K562 (cell line): Measurements from ENCODE around the gene IPO9. TPM values are rescaled to one million over a fixed set of nuclear protein-coding genes. Genes with fewer than 3 reads are reported as not detected.

Source experiments
- ATAC-seq: fragments of 200-7000 bp; cut with Tn5 transposase; 3 replicates; pipeline ENCODE4 v1.9.1; 2020; ENCODE audit warnings: moderate library complexity
- BruUV-seq: library from RNA; stranded (reverse); fragments of 400-500 nt; replicated peaks from 2 replicates; lab custom pipeline; 2021; lab: Mats Ljungman, UMichigan
- CTCF ChIA-PET: fragments of 300-600 bp; formaldehyde crosslinking; extraction: SDS; loops from one replicate; lab custom pipeline; 2021; ENCODE audit warnings: low intra/inter-chr PET ratio; lab: Yijun Ruan, JAX
- POLR2A ChIA-PET: fragments of 300-600, 350-650 bp; sonication (Branson Sonifier 250); formaldehyde crosslinking; extraction: SDS; loops from one replicate; lab custom pipeline; 2021; ENCODE audit warnings: antibody characterized with exemption, inconsistent platforms; lab: Yijun Ruan, JAX
- DNase-seq, 4 experiments: peaks; one replicate each; pipeline versions ENCODE4 v3.0.0 to v3.0.0-alpha.2; 2011 to 2018; ENCODE audit warnings: low spot score in 3 of 4, mixed read lengths in 3 of 4; ENCODE audit errors: extremely low read depth in 1 of 4
- FAIRE-seq: peaks from 2 replicates; lab custom pipeline; 2011; peaks lifted over from hg19 to GRCh38; lab: Jason Lieb, UNC
- H2AFZ ChIP-seq: 2 replicates; pipeline ENCODE4 v1.6.0; 2011; ENCODE audit warnings: low read depth, low read length, control low read depth, inconsistent platforms
- H3K27ac ChIP-seq: fragments of 200-600 bp; 3 replicates; pipeline ENCODE4 v1.8.0; 2011; ENCODE audit warnings: low read depth, mild to moderate bottlenecking, control low read depth, inconsistent platforms, low read length, moderate library complexity, mixed read lengths; ENCODE audit errors: extremely low read depth
- H3K27me3 ChIP-seq, 2 experiments: fragments of 300-600 bp in 1 of 2; 2 replicates in 1 of 2; 3 replicates in 1 of 2; pipeline versions ENCODE4 v1.6.0 to v1.8.0; 2011; ENCODE audit warnings: inconsistent platforms in 2 of 2, low read length in 2 of 2, mild to moderate bottlenecking in 1 of 2, mixed read lengths in 1 of 2, moderate library complexity in 1 of 2; ENCODE audit not compliant: control insufficient read depth in 2 of 2, insufficient read depth in 2 of 2
- H3K36me3 ChIP-seq: fragments of 300-600 bp; 3 replicates; pipeline ENCODE4 v1.8.0; 2011; ENCODE audit warnings: mild to moderate bottlenecking, low read length, inconsistent platforms; ENCODE audit not compliant: control insufficient read depth, insufficient read depth
- H3K4me1 ChIP-seq, 2 experiments: fragments of 200-600 bp in 1 of 2; replicated peaks in 1 of 2; 2 replicates in 1 of 2; 3 replicates in 1 of 2; pipeline versions ENCODE4 v1.5.1 to v1.8.0; 2011; ENCODE audit warnings: inconsistent platforms in 2 of 2, low read length in 2 of 2, mild to moderate bottlenecking in 1 of 2, mixed read lengths in 1 of 2, moderate library complexity in 1 of 2; ENCODE audit not compliant: control insufficient read depth in 2 of 2, insufficient read depth in 2 of 2
- H3K4me2 ChIP-seq: 2 replicates; pipeline ENCODE4 v1.6.1; 2011; ENCODE audit warnings: low read length, control low read depth, inconsistent platforms, mixed read lengths; ENCODE audit not compliant: insufficient read depth
- H3K4me3 ChIP-seq: fragments of 200-600 bp; sonication (generic), shearing (Covaris generic); 2 replicates; pipeline ENCODE4 v1.5.1; 2016; ENCODE audit warnings: control low read depth, inconsistent platforms
- H3K79me2 ChIP-seq: fragments of 200-600 bp; 3 replicates; pipeline ENCODE4 v1.8.0; 2011; ENCODE audit warnings: low read length, inconsistent platforms; ENCODE audit not compliant: control insufficient read depth, insufficient read depth
- H3K9ac ChIP-seq, 2 experiments: 2 replicates each; pipeline versions ENCODE4 v1.6.0 to v1.6.1; 2011; ENCODE audit warnings: low read depth in 2 of 2, low read length in 2 of 2, control low read depth in 1 of 2, inconsistent platforms in 1 of 2, mild to moderate bottlenecking in 1 of 2, mixed read lengths in 1 of 2; ENCODE audit not compliant: insufficient read depth in 1 of 2
- H3K9me1 ChIP-seq: one replicate; pipeline ENCODE4 v1.6.0; 2011; ENCODE audit warnings: inconsistent platforms, mild to moderate bottlenecking, low read length, moderate library complexity; ENCODE audit not compliant: control insufficient read depth, insufficient read depth
- H3K9me3 ChIP-seq: replicated peaks from 2 replicates; pipeline ENCODE4 v1.5.1; 2011; ENCODE audit warnings: low read depth, low read length, inconsistent platforms; ENCODE audit not compliant: control insufficient read depth, insufficient read depth
- H4K20me1 ChIP-seq: replicated peaks from 2 replicates; pipeline ENCODE4 v1.6.1; 2011; ENCODE audit warnings: low read length, inconsistent platforms, mixed read lengths; ENCODE audit not compliant: control insufficient read depth, insufficient read depth
- DMBX1 ChIP-seq: fragments of 250-450 bp; sonication (Bioruptor Pico); IDR thresholded peaks from 2 replicates; pipeline ENCODE4 v1.8.0; 2022; ENCODE audit warnings: inconsistent platforms, mild to moderate bottlenecking, moderate library complexity, borderline replicate concordance
- GTF2F1 ChIP-seq: IDR thresholded peaks from 2 replicates; pipeline ENCODE4 v1.6.1; 2011; ENCODE audit warnings: low read depth, low read length, improper control_type of control experiment
- NUFIP1 ChIP-seq: fragments of 450-650 bp; IDR thresholded peaks from 2 replicates; pipeline ENCODE4 v1.6.1; 2018; ENCODE audit not compliant: partially characterized antibody
- RBBP5 ChIP-seq: fragments of 200-600 bp; sonication (generic); IDR thresholded peaks from 2 replicates; pipeline ENCODE4 v1.6.1; 2012; ENCODE audit warnings: borderline replicate concordance, mild to moderate bottlenecking, low read length, control low read depth, inconsistent platforms; ENCODE audit not compliant: insufficient read depth, poor library complexity, severe bottlenecking
- SOX6 ChIP-seq: fragments of 450-650 bp; IDR thresholded peaks from 2 replicates; pipeline ENCODE4 v1.6.1; 2014; ENCODE audit warnings: mild to moderate bottlenecking
- TAF7 ChIP-seq: fragments of 450-650 bp; IDR thresholded peaks from 2 replicates; pipeline ENCODE4 v1.6.1; 2016; ENCODE audit warnings: missing genetic modification characterization, missing compliant biosample characterization
- XRCC5 ChIP-seq: fragments of 200-400 bp; formaldehyde crosslinking; IDR thresholded peaks from 2 replicates; pipeline ENCODE4 v1.6.1; 2017; ENCODE audit warnings: low read depth, mild to moderate bottlenecking, low read length
- WGBS: fragments of 100-300 bp; shearing (Covaris generic); methylation state at CpG from one replicate; pipeline ENCODE4 v1.1.6; 2016; ENCODE audit warnings: low coverage, mixed read lengths; ENCODE audit not compliant: insufficient coverage; ENCODE audit errors: missing lambda C conversion rate; 5-methylcytosine and 5-hydroxymethylcytosine counted together
- in situ Hi-C: fragments of 300-500 bp; cut with MboI; formaldehyde crosslinking; loops from 4 replicates; pipeline ENCODE4 v1.15.0; 2018; ENCODE audit warnings: inconsistent platforms, mixed read lengths
- intact Hi-C: fragments of 100-400 bp; cut with micrococcal nuclease; formaldehyde crosslinking; loops from 2 replicates; pipeline ENCODE4 v1.14.2; 2022
- polyA plus RNA-seq, 8 experiments: library from polyadenylated mRNA; depleted of rRNA in 4 of 8; stranded (reverse) in 5 of 8; unstranded in 3 of 8; fragments of >200 nt; fragmentation: Nextera tagmentation in 2 of 8; fragmentation: Illumina TruSeq in 1 of 8; extraction: Ambion mirVana in 2 of 8; extraction: Trizol in 1 of 8; gene quantifications; 2 replicates each; pipeline versions ENCODE4 v1.2.1 to v1.2.3, GENCODE V29; 2011 to 2014; ENCODE audit warnings: inconsistent platforms in 1 of 8, missing spikeins in 1 of 8
- total RNA-seq, 7 experiments: library from RNA; depleted of rRNA in 6 of 7; stranded (reverse); fragments of >200 nt in 6 of 7; fragmentation: Illumina TruSeq in 2 of 7; extraction: Trizol in 2 of 7; gene quantifications; 2 replicates each; pipeline versions ENCODE4 v1.2.1 to v1.2.3, GENCODE V29; 2011 to 2021; ENCODE audit warnings: low replicate concordance in 1 of 7
- TF ChIP-seq, protein P1 (sequence below): fragments of 450-650 bp; IDR thresholded peaks from 2 replicates; pipeline ENCODE4 v1.6.1; 2018; ENCODE audit warnings: mild to moderate bottlenecking, low read depth; ENCODE audit not compliant: partially characterized antibody
- TF ChIP-seq, protein P2 (sequence below), 2 experiments: fragments of 450-650 bp; formaldehyde crosslinking in 1 of 2; IDR thresholded peaks; 2 replicates each; pipeline versions ENCODE4 v1.4.0 to v1.6.1; 2014 to 2020; ENCODE audit warnings: mild to moderate bottlenecking in 2 of 2, borderline replicate concordance in 1 of 2, low read depth in 1 of 2

The IPO9 gene
- total and polyA plus RNA-seq, 9 of the 15 experiments (the other 6 are each of a cell fraction or from before 2014, with no cell fraction given), result 27.9 to 78.6 (median 43.9) TPM

- no peak for TF ChIP-seq NUFIP1
These were observed 48.0 kb upstream of the IPO9 start (continued) for GRCh38 chr1:201780952-201781351.

DNA sequence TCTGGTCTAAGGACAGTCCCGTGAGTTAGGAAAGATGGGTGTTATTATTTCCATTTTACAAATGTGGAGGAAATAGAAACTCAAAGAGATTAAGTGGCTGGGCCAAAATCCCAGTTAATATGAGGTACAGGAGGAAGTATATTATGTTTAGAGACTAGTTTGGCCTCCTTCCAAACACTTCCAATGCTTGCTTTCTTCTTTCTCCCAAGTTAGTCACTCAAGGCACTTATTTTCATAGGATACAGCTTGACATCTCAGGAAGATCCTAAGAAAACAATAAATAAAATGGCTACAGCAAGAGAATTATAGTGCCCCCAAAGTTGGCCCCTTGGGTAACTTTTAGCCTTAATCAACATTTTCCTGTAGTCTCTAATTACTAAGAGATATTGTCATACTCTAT lies 47.5 kb upstream of the IPO9 start:
- no peak for FAIRE-seq
- Histone ChIP-seq H3K9ac (no peak overlapping the region), H3K4me2 (no peak overlapping the region), H3K27me3 (peaks cover 0 to 8% of the 10 kb centered on the region in 2 experiments; a peak in 2 of 5 replicates), H3K79me2 (no peaks in the 10 kb centered on the region), H4K20me1 (no peaks in the 10 kb centered on the region), H3K4me1 (peaks cover 0 to 8% of the 10 kb centered on the region in 2 experiments; a peak in 1 of 5 replicates), H3K9me3 (no peaks in the 10 kb centered on the region), H3K36me3 (peaks cover 21% of the 10 kb centered on the region; the same call in 1 of the 3 replicates), H3K9me1 (no peaks in the 10 kb centered on the region), H2AFZ (no peak overlapping the region), H3K4me3 (no peak overlapping the region), H3K27ac (no peak overlapping the region)
- no peak for DNase-seq
- intact Hi-C loops, result no loop called here
- CTCF ChIA-PET, result no interaction called here
- no peak for ATAC-seq
- 11% methylated on average over 1 of the region's 1 CpG for WGBS
- no TSS peak for BruUV-seq
- POLR2A ChIA-PET, result interaction anchor here (0.6 to 1.3 kb wide), 3 partner anchors 12 to 879 kb away, joined by 3 to 5 read pairs (median 4); no protein-coding TSS in a partner anchor
- in situ Hi-C loops, result loop anchor here (5.0 kb wide), 1 partner anchor 224 kb away; no protein-coding TSS in a partner anchor
- TF ChIP-seq DMBX1 (CRISPR knock-in tag), result no peak
- TF ChIP-seq, protein P1, sequence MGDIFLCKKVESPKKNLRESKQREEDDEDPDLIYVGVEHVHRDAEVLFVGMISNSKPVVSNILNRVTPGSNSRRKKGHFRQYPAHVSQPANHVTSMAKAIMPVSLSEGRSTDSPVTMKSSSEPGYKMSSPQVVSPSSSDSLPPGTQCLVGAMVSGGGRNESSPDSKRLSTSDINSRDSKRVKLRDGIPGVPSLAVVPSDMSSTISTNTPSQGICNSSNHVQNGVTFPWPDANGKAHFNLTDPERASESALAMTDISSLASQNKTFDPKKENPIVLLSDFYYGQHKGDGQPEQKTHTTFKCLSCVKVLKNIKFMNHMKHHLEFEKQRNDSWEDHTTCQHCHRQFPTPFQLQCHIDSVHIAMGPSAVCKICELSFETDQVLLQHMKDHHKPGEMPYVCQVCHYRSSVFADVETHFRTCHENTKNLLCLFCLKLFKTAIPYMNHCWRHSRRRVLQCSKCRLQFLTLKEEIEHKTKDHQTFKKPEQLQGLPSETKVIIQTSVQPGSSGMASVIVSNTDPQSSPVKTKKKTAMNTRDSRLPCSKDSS, result no peak
- no peak for TF ChIP-seq XRCC5
- TF ChIP-seq SOX6, result no peak
- TF ChIP-seq, protein P2, sequence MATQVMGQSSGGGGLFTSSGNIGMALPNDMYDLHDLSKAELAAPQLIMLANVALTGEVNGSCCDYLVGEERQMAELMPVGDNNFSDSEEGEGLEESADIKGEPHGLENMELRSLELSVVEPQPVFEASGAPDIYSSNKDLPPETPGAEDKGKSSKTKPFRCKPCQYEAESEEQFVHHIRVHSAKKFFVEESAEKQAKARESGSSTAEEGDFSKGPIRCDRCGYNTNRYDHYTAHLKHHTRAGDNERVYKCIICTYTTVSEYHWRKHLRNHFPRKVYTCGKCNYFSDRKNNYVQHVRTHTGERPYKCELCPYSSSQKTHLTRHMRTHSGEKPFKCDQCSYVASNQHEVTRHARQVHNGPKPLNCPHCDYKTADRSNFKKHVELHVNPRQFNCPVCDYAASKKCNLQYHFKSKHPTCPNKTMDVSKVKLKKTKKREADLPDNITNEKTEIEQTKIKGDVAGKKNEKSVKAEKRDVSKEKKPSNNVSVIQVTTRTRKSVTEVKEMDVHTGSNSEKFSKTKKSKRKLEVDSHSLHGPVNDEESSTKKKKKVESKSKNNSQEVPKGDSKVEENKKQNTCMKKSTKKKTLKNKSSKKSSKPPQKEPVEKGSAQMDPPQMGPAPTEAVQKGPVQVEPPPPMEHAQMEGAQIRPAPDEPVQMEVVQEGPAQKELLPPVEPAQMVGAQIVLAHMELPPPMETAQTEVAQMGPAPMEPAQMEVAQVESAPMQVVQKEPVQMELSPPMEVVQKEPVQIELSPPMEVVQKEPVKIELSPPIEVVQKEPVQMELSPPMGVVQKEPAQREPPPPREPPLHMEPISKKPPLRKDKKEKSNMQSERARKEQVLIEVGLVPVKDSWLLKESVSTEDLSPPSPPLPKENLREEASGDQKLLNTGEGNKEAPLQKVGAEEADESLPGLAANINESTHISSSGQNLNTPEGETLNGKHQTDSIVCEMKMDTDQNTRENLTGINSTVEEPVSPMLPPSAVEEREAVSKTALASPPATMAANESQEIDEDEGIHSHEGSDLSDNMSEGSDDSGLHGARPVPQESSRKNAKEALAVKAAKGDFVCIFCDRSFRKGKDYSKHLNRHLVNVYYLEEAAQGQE (IDR thresholded peaks at IDR 0.05; ENCODE audit: borderline replicate concordance), result no peak
- TF ChIP-seq, protein P2 (CRISPR knock-in tag; IDR thresholded peaks at IDR 0.05; ENCODE audit: low read depth), result no peak
- TF ChIP-seq GTF2F1, result no peak
- TF ChIP-seq RBBP5, result no peak
- TF ChIP-seq TAF7 (tag), result no peak
